Inferior parietal cortex (tissue), 1 donor: Measurements from ENCODE around the gene KRTAP10-3.

Experiments used
- DNase-seq: peaks from one replicate; pipeline ENCODE4 v3.0.0-alpha.2; 2016; ENCODE audit errors: extremely low spot score

KRTAP10-3 gene

DNA sequence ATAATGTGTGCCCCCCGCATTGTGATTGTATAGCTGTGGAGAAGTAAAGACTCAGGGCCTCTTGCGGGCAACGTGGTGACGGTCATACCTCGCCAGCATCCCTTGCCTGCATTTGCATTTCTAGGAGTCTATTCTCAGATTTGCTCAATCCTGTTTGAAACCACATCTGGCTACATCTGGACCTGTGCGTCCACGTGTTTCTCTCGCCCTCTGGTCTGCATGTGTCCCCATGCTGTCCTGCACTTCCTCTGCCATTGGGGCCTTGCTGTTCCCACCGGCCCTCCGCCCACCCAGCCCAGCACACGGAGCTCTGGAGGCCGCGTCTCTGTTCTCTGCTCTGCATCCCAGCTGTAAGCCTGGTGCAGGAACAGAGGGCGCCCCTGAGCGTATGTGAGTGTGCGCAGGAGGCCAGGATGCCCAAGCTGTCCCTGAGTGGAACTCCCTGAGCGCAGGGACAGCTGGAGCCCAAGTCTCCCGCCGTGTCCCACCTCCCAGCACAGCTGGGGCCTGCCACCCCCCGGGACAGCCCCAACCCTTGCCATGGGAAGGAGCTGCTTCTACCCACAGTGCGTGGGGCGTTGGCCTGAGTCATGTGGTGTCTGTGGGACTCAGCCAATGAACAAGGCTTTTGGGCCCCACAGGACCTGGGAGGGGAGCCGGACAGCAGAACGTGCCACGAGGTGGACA is 8.9 kb downstream of the KRTAP10-3 start:
- no peak for DNase-seq

GRCh38 chr21:44548922-44549321 is 9.7 kb downstream of the KRTAP10-3 start:
- DNase-seq, result no peak

- DNase-seq, result no peak
Observed at GRCh38 chr21:44548381-44548780, 10.2 kb downstream of the KRTAP10-3 start.

GRCh38 chr21:44547656-44548331 is 10.8 kb downstream of the KRTAP10-3 start:
- no peak for DNase-seq

GRCh38 chr21:44544566-44544965 is 14.0 kb downstream of the KRTAP10-3 start:
- DNase-seq, result no peak

DNA sequence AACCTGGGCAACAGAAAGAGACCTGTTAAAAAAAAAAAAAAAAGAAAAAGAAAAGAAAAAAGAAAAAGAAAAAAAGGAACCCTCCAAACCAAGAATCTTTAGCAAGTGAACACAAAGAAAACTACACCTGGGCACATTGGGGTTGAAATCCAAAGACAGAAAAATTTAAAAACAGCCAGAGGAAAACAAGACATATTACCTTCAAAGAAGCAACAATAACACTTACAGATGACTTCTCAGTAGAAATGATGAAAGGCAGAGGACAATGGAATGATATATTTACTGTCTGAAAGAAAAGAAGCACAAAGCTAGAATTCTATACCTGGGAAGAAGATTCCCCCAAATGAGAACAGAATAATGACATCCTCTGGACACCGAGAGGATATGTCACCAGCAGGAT is 15.9 kb downstream of the KRTAP10-3 start:
- DNase-seq, result no peak

DNA sequence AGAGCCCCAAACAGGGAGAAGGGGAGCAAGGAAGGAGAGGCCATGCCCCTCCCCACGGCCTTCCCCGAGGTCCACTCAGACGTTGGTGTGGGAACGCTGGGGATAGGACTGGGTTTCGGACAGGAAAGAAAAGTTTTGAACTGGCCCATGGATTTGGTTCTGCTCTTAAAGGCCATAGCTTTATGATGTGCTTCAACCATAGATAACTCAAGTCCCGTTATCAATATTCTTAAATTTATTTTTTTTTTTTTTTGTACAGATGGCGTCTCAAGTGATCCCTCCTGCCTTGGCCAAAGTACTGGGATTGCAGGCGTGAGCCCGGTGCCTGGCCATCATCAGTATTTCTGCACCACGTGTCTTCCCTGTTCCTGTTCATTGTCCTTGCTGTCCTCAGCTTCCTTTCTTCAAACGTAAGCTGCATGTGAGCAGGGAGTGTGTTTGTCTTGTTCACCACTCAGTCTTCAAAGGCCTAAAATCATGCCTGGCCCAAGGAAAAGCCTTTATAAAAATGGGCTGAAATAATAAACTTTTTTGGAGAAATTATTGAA is 17.8 kb downstream of the KRTAP10-3 start:
- no peak for DNase-seq

GRCh38 chr21:44539991-44540666 is 18.5 kb downstream of the KRTAP10-3 start, which contains the start of gene KRTAP10-1:
KRTAP10-1 (minus strand) TSS chr21:44540195; CDS start chr21:44540150, 45 bp downstream.
- DNase-seq, result no peak

GRCh38 chr21:44539046-44539445 is 19.5 kb downstream of the KRTAP10-3 start:
- no peak for DNase-seq

- no peak for DNase-seq
Observed at GRCh38 chr21:44537930-44538911, 20.4 kb downstream of the KRTAP10-3 start.

- no peak for DNase-seq
Observed at GRCh38 chr21:44535963-44536362, 22.6 kb downstream of the KRTAP10-3 start.

- no peak for DNase-seq
Observed at GRCh38 chr21:44534688-44535087, 23.9 kb downstream of the KRTAP10-3 start.

DNA sequence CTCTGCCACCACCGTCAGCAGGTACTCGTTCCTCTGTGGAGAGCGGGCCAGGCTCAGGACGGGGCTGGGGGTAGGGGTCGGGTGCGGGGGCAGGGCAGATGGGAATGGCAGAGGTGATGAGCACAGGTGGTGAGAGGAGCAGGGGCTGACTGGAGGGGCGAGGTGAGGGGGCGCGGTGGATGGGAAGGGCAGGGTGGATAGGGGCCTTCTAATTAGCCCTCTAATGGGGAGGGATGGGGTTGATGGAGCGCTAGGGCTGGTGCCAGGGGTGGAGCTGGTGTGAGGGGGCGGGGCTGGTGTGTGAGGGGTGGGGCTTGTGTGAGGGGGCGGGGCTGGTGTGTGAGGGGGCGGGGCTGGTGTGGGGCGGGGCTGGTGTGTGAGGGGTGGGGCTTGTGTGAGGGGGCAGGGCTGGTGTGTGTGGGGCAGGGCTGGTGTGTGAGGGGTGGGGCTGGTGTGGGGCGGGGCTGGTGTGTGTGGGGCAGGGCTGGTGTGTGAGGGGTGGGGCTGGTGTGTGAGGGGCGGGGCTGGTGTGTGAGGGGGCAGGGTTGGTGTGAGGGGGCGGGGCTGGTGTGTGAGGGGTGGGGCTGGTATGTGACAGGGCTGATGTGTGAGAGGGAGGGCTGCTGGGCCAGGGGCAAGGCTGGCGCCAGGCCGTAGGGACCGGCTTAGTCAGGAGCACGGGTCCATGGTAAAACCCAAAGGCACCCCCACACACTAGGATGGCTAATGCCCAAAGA is 24.5 kb downstream of the KRTAP10-3 start:
- DNase-seq, result no peak

DNA sequence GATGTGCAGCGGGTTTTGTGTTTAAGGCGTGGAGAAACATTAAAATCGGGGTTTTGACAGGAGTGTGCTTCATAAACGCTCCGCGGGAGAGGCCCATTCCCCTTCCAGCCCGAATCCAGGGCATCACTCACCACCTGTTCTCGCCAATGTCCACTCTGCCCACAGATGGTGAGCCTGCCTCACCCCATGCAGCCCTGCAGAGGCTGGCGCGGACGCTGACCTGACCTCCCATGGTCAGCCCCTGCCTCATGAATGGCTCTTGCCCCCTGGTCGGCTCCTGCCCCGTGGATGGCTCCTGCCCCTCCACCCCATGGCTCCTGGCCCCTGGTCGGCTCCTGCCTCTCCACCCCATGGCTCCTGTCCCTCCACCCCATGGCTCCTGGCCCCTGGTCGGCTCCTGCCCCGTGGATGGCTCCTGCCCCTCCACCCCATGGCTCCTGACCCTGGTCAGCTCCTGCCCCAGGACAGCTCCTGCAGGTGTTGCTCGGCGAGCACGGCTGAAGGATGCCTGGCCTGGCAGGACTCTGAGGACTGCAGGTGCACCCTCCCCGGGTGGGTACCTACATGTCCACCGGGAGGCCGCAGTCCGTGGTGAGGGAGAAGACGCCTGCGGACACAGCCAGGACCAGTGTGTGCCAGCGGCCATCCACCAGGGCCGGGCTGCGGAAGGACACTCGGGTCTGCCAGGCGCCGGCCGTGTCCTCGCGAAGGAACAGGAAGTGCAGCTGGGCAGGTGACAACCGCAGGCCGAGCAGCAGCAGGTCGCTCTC is 25.3 kb downstream of the KRTAP10-3 start:
- DNase-seq, result no peak

- no peak for DNase-seq
Observed at GRCh38 chr21:44532712-44533111, 25.9 kb downstream of the KRTAP10-3 start.

DNA sequence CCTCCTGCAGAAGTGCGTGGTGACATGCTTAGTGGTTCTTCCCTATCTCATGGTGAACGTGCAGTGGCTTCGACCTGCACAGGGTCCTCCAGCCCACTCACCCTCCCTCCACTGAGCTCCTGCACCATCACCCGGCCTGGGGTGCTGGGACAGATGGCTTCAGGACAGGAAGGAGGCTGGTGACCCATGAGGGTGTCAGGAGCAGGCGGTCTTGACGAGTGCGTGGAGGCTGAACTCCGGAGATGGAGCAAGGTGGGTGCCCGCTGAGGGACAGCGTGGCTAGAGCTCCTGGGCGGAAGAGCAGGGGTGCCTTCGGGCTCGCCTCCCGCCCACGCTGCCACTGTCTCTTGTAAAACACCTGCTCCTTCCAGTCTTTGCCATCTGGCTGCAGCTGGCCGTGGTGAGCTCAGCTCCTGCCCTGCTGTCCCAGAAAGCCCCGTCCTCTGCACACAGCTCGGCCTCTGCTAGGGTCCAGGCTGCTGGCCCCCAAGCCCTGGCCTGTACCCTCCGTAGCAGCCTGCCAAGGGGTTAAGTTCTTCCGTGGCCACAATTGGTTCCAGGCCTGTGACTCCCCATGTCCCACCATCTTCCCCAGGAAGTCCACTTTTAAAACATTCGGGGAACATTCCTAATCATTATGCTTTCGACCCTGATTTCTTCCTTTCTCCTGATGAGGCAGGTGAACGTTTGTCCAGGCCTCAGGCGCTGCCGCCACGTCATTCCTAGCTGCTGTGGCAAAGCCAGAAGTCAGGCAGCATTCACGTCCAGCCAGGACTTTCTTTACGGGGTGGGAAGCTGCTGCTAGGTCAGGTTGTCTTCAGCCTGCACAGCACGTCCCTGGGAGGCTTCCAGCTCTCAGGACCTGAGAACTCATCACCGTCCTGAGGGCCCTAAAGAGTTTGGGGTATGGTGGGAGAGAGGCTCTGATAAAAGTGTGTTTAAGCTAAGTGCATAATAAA is 26.7 kb downstream of the KRTAP10-3 start:
- no peak for DNase-seq

- no peak for DNase-seq
Observed at GRCh38 chr21:44530903-44531605, 27.5 kb downstream of the KRTAP10-3 start.
